Endothelial cell of hepatic sinusoid (primary cell): ENCODE results near the gene SETBP1.

Experiments
- in situ Hi-C: cut with HindIII; loops from 2 replicates; pipeline ENCODE4 v1.10.0; 2017; ENCODE audit warnings: low sequenced_read_pairs

Gene SETBP1

DNA sequence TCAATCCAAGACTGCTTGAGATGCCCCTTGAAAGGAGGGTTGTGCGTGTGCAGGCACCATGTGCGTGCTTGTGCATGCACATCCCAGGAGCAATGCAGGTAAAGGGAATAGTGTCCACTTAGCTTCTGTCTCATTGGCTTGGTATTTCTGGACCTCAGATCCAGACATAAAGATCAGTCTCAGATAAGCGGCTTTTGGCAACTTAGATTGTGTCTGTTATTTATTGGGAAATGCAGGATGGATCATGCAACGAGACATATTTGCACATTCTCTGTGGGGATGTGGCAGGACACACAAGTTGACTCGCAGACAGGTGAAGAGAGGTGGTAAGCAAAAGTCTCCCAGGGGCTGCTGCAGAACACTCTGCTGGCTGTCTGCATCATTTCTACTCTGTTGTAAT is 67.9 kb downstream of the SETBP1 start:
- in situ Hi-C loops: no loop called here

GRCh38 chr18:44750774-44751173 is 70.1 kb downstream of the SETBP1 start:
- in situ Hi-C loops: no loop called here

- in situ Hi-C loops: no loop called here
These were observed 73.9 kb downstream of the SETBP1 start for GRCh38 chr18:44754567-44754966.

GRCh38 chr18:44758861-44759631 is 78.4 kb downstream of the SETBP1 start:
- in situ Hi-C loops: no loop called here

DNA sequence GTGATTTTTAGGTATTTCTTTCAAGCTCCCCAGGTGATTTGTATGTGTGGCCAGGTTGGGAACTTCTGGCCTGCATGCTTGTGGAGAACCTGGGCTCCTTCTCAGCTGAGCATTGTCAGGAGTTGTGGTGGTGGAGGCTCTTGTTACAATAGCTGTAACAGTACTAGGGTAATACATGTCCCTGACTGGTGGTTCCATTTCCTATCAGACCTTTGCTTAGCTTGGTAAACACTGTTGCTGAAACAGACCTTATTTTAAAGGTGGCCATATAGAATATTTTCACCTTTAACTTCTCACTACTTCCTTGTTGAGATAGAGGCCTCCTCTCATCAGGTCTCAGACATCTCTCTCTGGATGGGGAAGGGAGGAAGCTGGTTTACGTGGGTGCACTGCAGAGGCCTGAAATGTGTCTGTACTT is 79.2 kb downstream of the SETBP1 start:
- in situ Hi-C loops: no loop called here

DNA sequence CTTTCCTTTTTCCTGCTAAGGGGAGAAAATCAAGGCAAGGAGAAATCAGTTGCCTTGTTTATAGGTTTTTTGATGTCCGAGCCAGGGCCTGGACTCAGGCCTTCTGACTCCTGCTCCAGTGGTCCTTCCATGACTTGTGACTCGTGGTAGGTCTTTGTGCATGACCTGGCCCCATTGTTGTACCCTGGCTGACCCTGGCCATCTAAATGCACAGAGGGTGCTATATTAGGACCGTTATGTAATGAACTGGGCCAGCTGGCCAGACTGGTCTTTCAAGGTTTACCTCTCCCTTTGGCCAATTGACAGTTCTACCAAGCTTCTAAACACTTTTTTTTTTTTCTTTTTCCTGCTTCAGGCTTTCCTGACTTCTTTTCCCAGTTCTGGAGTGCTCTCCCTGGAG is 81.1 kb downstream of the SETBP1 start:
- in situ Hi-C loops: no loop called here

DNA sequence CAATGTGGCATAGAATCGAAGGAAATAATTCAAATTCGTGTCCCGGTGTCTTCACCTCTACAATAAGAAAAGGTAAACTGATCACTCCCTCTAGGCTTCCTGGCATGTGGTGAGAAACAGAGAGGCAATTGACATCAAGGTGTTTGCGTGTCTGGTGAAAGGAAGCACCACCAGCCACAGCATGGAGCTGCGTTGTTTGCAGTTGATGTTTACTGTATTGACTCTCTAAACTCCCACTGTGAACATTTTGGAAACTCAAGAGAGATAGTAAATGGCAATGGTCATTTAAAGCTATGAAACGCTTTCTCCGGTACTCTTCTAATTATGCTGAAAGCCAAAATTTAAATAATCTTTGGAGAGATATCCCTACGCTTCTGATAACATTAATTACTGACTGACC is 82.6 kb downstream of the SETBP1 start:
- in situ Hi-C loops: no loop called here

GRCh38 chr18:44764863-44765262 is 84.2 kb downstream of the SETBP1 start:
- in situ Hi-C loops: no loop called here

DNA sequence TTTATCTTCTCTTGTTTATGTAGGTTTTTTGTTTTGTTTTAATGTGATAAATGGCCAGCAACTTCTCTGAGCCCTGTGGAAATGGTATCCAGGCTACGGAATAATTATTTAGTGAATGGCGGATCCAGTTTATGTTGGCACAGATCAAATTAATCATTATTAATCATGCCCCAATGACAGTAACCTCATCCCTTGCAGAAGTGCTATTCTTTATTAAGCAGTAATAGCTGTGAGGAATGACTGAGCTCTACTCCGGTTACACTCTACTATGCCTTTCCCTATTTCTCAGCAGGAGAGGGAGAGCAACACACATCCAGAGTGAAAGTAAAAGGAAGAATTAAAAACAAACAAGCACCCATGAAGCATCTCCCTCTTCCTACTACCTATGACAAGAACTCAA is 84.8 kb downstream of the SETBP1 start:
- in situ Hi-C loops: no loop called here

DNA sequence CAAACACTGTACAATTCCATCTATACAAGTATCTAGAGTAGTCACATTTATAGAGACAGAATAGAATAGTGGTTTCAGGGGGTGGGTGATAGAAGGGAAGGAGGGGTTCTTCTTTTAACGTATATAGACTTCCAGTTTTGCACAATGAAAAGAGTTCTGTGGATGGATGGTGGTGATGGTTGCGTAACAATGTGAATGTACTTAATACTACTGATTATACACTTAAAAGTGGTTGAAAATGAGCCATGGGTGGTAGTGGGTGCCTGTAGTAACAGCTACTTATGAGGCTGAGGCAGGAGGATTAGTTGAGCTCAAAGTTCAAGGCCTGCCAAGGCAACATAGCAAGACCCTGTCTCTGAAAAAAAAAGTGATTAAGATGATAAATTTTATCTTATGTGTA is 85.8 kb downstream of the SETBP1 start:
- in situ Hi-C loops: no loop called here

DNA sequence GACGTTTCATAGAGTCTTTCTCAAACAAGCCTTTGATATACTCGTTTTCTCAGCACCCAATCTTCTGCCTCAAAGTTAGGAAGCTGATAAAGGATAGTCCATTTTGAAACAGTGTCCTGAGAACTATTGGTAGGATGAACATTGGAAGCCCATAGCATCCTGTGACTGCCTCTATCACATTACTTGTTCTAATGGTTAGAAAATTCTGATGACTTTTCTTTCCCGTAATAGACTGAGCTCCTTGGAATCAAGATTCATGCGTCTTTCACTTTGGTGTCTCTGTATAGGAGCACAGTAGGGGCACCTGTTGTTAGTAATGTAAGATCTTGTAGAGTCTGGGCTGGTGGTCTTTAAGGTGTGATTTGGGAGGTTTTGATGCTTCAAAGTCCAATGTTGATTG is 87.1 kb downstream of the SETBP1 start:
- in situ Hi-C loops: no loop called here

DNA sequence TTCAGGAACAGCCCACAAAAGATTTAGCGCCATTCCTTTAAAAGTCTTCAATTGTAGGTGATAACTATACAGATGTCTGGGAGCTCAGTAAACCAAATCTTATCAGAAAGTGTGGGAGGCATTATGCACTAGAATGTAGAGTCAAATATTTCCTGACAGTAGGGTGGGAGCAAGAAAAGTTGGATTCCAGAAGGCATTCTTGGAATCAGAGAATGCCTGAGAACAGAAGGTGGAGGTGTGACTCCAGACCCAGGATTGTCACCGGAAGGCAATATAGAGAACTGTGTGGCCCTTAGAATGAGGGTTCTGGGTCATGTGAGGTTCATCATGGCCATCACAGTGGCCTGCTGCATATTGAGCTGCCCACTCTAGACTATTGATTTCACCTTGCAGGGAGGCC is 90.0 kb downstream of the SETBP1 start:
- in situ Hi-C loops: no loop called here

GRCh38 chr18:44771572-44771955 is 90.9 kb downstream of the SETBP1 start:
- in situ Hi-C loops: no loop called here

DNA sequence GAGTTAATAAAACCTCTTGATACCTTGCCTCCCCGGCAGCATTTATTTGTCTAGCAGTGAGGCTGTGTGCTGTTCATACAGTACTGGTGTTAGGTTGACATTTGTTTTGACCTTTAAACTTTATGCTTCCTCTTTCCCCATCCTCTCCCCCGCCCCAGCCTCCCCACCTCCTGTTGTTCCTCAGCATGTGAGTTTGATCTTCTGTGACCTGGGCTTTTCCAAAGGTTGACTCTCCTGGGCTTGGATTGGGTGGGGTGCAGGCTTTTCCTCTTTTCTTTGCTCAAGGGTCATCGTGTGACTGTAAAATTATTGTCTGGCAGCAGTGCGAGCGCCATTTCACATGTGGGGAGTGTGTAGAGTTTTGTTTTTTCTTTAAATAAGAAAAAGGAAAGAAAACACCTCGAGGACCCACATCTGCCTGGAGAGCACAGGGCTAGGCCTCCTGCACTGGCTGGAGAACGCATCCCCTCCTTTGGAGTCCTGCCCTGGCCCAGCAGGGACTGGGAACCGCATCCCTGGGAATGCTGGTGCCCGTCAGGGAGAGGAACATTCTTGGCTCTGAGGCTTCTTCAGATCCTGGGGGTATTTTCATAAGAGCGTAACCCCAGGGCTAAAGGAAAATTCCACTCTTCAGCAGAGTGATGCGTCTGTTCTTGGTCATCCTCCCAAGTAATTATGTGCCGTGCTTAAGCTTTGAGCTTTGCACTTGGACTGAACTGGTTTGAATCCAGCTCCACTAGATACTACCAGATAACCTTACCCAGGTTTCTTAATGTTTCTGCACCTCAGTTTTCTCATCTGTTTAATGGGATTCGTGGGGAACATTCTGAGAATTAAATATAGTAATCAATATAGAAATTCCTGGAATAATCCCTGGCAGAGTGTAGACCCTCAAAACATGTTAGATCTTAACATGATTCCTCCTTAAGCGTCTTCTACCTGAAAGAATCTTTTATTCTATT is 91.5 kb downstream of the SETBP1 start:
- in situ Hi-C loops: no loop called here

- in situ Hi-C loops: no loop called here
These were observed 93.0 kb downstream of the SETBP1 start for GRCh38 chr18:44773640-44774155.

- in situ Hi-C loops: no loop called here
These were observed 93.5 kb downstream of the SETBP1 start for GRCh38 chr18:44774191-44774590.

DNA sequence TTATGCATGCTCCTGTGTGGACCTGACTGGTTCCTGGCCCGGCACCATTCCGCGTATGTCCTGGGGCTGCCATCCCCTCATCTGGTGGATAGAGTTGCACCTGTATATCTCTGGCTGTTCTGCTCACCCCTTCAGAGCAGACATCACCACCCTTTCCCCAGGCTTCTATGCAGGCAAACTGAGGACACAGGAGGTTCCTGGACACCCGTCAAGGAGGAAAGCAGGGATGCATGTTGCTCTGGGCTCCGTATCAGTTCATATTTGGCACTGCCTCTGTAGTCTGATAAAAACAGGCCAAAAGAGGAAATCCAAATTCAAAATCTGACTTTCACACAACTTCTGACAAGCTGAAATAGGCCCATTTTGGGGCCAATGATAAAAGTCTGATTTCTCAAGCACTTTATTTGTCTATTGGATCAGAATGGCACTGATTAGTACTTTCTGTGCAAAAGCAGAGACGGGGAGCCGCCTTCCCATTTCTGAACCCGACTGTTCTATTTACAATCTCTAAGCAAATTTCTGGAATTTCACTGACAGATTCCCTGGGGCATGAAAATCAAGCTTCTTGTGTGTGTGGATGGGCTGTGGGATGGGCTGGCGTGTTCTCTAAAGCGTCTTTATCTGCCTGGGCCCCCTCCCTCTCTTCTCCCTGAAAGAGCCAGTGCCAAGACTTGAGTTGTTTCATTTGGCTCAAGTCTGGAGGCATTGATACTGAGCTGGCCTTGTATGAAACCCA is 96.9 kb downstream of the SETBP1 start:
- in situ Hi-C loops: loop anchor here (5.0 kb wide), 1 partner anchor 85 kb away; no protein-coding TSS in a partner anchor

DNA sequence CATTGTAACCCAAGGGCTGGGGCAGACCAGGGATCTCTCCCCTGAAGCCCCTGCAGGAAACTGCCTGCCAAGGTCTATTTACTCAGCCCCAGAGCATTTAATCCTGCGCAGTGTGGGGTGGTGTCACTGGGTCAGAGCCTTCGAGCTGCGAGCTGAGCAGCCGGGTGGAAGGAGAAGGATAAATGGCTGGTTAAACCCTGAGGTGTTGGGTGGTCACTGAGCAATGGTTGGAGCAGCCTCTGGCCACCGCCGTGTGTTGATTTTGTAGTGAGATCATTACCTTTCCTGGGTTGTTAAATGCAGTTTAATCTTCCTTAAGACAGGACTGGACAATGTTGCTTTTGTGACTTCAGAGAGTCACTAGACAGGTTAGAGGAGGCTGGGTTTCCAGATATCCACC is 98.1 kb downstream of the SETBP1 start:
- in situ Hi-C loops: loop anchor here (5.0 kb wide), 1 partner anchor 84 kb away; no protein-coding TSS in a partner anchor

GRCh38 chr18:44779753-44780292 is 99.1 kb downstream of the SETBP1 start:
- in situ Hi-C loops: loop anchor here (5.0 kb wide), 1 partner anchor 82 kb away; no protein-coding TSS in a partner anchor

DNA sequence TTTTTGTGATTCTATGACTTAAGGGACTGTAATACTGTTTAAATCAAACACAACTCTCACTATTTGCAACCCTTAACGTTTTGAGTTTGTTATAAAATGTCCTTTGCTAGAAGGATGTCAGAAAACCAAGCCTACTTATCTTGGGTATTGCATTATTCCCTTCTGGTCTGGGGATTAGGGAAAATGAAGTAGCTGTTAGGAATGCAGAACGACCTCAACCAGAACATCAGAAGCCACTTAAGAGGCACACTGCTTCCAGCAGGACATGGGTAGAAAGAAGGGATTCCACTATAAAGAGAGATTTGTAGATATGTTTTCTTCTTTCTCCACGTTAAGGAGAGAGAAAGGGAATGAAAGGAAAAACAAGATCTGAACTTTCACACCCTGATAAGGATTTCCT is 101.2 kb downstream of the SETBP1 start:
- in situ Hi-C loops: no loop called here

GRCh38 chr18:44782617-44783016 is 101.9 kb downstream of the SETBP1 start:
- in situ Hi-C loops: no loop called here
